Kidney epithelial cell (primary cell): Measurements from ENCODE around the gene GRIA3. TPM values are rescaled to one million over a fixed set of nuclear protein-coding genes. Genes with fewer than 3 reads are reported as not detected.

ENCODE experiments used
- DNase-seq: peaks from one replicate; pipeline ENCODE4 v3.0.0-alpha.2; 2010; ENCODE audit warnings: low read depth
- H3K27me3 ChIP-seq: 2 replicates; pipeline ENCODE4 v1.6.0; 2011; ENCODE audit warnings: low read length; ENCODE audit not compliant: control insufficient read depth, insufficient read depth
- H3K36me3 ChIP-seq: 2 replicates; pipeline ENCODE4 v1.5.1; 2011; ENCODE audit warnings: low read length; ENCODE audit not compliant: control insufficient read depth, insufficient read depth
- H3K4me3 ChIP-seq: 2 replicates; pipeline ENCODE4 v1.5.1; 2011; ENCODE audit warnings: low read depth, mild to moderate bottlenecking, control low read depth, low read length
- CTCF ChIP-seq: IDR thresholded peaks from 2 replicates; pipeline ENCODE4 v1.5.1; 2011; ENCODE audit warnings: mild to moderate bottlenecking, moderate library complexity, low read length, control low read depth, inconsistent platforms; ENCODE audit not compliant: insufficient read depth, poor library complexity, severe bottlenecking
- total RNA-seq: library from RNA; depleted of rRNA; stranded (reverse); fragments of >200 nt; gene quantifications from 2 replicates; pipeline ENCODE4 v1.2.3, GENCODE V29; 2015

GRIA3 gene
- total RNA-seq, 1 donor from 2014 or later: 1.4 TPM

- DNase-seq: no peak
- no peak for TF ChIP-seq CTCF
- H3K4me3 ChIP-seq: no peak overlapping the region
Observed at GRCh38 chrX:123223859-123224258, 39.8 kb downstream of the GRIA3 start.

GRCh38 chrX:123230798-123231197 lies 46.7 kb downstream of the GRIA3 start:
- H3K27me3 ChIP-seq: no peaks in the 10 kb centered on the region
- H3K4me3 ChIP-seq: no peak overlapping the region
- TF ChIP-seq CTCF: no peak
- no peak for DNase-seq
- no peaks in the 10 kb centered on the region for H3K36me3 ChIP-seq

More at GRCh38 chrX:123223859-123224258, 39.8 kb downstream of the GRIA3 start:
- Histone ChIP-seq H3K27me3 (no peaks in the 10 kb centered on the region), H3K36me3 (no peaks in the 10 kb centered on the region)

GRCh38 chrX:123236859-123237258 lies 52.8 kb downstream of the GRIA3 start:
- Histone ChIP-seq H3K36me3 (no peaks in the 10 kb centered on the region), H3K4me3 (no peak overlapping the region), H3K27me3 (no peaks in the 10 kb centered on the region)
- no peak for DNase-seq
- no peak for TF ChIP-seq CTCF

DNA sequence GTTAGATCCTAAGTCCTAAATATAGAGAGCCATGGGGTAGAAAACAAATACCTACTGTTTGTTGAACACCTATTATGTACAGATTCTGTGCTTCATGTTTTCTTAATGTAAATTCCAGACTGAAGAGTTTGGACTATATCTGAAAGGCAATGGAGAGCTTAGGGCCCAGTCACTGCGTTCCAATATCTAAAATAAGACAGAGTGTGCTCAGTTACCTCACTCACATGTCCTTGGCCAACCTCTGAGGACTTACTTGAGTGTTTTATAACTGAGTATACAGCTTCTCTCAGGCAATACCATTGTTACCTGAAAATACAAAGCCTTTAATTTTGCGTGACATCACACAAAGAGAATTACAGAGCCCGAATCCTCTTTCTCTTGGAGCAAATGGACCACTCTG lies 53.2 kb downstream of the GRIA3 start:
- no peak overlapping the region for H3K4me3 ChIP-seq
- TF ChIP-seq CTCF: no peak
- H3K36me3 ChIP-seq: no peaks in the 10 kb centered on the region
- no peaks in the 10 kb centered on the region for H3K27me3 ChIP-seq
- no peak for DNase-seq

DNA sequence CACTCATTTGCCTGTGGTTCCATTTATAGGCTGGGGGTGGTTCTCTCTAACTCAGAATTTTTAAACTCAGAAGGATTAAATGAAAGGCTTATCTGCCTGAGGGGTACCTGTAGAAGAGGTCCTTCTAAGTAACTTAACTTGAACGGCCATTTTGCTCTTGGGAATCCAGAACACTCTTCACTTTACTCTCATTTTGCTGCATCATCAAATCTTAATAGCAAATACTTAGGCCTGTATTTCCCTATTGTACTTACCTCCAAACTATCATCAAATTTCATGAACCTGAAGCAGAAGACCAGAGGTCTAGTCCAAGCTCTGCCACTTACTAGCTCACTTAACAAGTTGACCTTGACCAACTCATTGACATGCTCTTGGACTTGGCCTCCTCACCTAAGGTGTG lies 70.4 kb downstream of the GRIA3 start:
- no peaks in the 10 kb centered on the region for H3K36me3 ChIP-seq
- H3K4me3 ChIP-seq: no peak overlapping the region
- DNase-seq: no peak
- TF ChIP-seq CTCF: no peak
- H3K27me3 ChIP-seq: no peaks in the 10 kb centered on the region

DNA sequence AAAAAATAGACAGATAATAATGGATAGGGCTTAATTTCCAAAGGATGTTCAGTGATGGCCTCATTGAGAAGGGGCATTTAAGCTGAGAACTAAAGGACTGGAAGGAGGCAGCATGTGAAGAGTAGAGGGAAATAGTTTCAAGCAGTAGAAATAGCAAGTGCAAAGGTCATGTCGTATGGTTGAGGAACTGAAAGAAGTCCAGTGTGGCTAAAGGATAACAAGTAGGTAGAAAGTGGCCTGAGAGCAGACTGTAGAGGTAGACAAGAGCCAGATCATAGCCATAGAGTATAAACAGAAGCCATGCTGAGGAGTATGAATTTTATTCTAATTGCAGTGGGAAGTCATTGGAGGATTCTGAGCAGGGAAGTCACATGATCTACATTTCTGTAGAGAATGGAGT lies 72.3 kb downstream of the GRIA3 start:
- DNase-seq: no peak
- no peaks in the 10 kb centered on the region for H3K36me3 ChIP-seq
- no peak overlapping the region for H3K4me3 ChIP-seq
- TF ChIP-seq CTCF: no peak
- no peaks in the 10 kb centered on the region for H3K27me3 ChIP-seq
